Type B pancreatic cell (in vitro differentiated cells): Measurements from ENCODE around the gene TMEM97. TPM values are rescaled to one million over a fixed set of nuclear protein-coding genes. Genes with fewer than 3 reads are reported as not detected.

ENCODE experiments used
- DNase-seq: peaks from one replicate; pipeline ENCODE4 v3.0.0; 2021; ENCODE audit warnings: mixed read lengths; ENCODE audit not compliant: unreplicated experiment; ENCODE audit errors: extremely low spot score
- H3K27ac Mint-ChIP-seq: 2 replicates; pipeline ENCODE4 v1.8.0; 2021; ENCODE audit warnings: mild to moderate bottlenecking, mixed read lengths
- H3K27me3 Mint-ChIP-seq: 2 replicates; pipeline ENCODE4 v1.8.0; 2021; ENCODE audit warnings: mixed read lengths
- H3K36me3 Mint-ChIP-seq: 2 replicates; pipeline ENCODE4 v1.8.0; 2021; ENCODE audit warnings: mixed read lengths
- H3K4me1 Mint-ChIP-seq: one replicate; pipeline ENCODE4 v1.8.0; 2021; ENCODE audit warnings: mixed read lengths; ENCODE audit not compliant: unreplicated experiment
- H3K4me3 Mint-ChIP-seq: 2 replicates; pipeline ENCODE4 v1.8.0; 2021; ENCODE audit warnings: mild to moderate bottlenecking, mixed read lengths
- H3K9me3 Mint-ChIP-seq: 2 replicates; pipeline ENCODE4 v1.8.0; 2021; ENCODE audit warnings: mixed read lengths
- total RNA-seq: library from RNA; stranded (reverse); gene quantifications from 2 replicates; pipeline ENCODE4 v1.2.1, GENCODE V29; 2021; ENCODE audit warnings: low replicate concordance
- TF ChIP-seq, protein P1 (sequence below): fragments of 200-600 bp; sonication (generic); conservative IDR thresholded peaks from 2 replicates; pipeline ENCODE4 v1.5.0; 2021; ENCODE audit warnings: antibody characterized with exemption, mild to moderate bottlenecking

TMEM97 gene
- total RNA-seq, 1 donor from 2014 or later = 99.9 TPM

GRCh38 chr17:28274591-28275265 is 44.3 kb upstream of the TMEM97 start:
- H3K4me3 Mint-ChIP-seq = no peak overlapping the region
- H3K27ac Mint-ChIP-seq = no peak overlapping the region
- peaks cover 14% of the 10 kb centered on the region for H3K27me3 Mint-ChIP-seq

GRCh38 chr17:28276011-28276410 is 43.0 kb upstream of the TMEM97 start:
- H3K36me3 Mint-ChIP-seq = no peaks in the 10 kb centered on the region
- no peaks in the 10 kb centered on the region for H3K9me3 Mint-ChIP-seq
- TF ChIP-seq, protein P1, sequence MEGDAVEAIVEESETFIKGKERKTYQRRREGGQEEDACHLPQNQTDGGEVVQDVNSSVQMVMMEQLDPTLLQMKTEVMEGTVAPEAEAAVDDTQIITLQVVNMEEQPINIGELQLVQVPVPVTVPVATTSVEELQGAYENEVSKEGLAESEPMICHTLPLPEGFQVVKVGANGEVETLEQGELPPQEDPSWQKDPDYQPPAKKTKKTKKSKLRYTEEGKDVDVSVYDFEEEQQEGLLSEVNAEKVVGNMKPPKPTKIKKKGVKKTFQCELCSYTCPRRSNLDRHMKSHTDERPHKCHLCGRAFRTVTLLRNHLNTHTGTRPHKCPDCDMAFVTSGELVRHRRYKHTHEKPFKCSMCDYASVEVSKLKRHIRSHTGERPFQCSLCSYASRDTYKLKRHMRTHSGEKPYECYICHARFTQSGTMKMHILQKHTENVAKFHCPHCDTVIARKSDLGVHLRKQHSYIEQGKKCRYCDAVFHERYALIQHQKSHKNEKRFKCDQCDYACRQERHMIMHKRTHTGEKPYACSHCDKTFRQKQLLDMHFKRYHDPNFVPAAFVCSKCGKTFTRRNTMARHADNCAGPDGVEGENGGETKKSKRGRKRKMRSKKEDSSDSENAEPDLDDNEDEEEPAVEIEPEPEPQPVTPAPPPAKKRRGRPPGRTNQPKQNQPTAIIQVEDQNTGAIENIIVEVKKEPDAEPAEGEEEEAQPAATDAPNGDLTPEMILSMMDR = no peak
- no peak overlapping the region for H3K27ac Mint-ChIP-seq
- H3K4me1 Mint-ChIP-seq = peaks cover 10% of the 10 kb centered on the region
- H3K27me3 Mint-ChIP-seq = peaks cover 14% of the 10 kb centered on the region
- no peak overlapping the region for H3K4me3 Mint-ChIP-seq
- DNase-seq = no peak

More at GRCh38 chr17:28274591-28275265, 44.3 kb upstream of the TMEM97 start:
- H3K4me1 Mint-ChIP-seq = peaks cover 10% of the 10 kb centered on the region
- H3K9me3 Mint-ChIP-seq = no peaks in the 10 kb centered on the region
- TF ChIP-seq, protein P1 = no peak
- no peaks in the 10 kb centered on the region for H3K36me3 Mint-ChIP-seq
- DNase-seq = no peak

DNA sequence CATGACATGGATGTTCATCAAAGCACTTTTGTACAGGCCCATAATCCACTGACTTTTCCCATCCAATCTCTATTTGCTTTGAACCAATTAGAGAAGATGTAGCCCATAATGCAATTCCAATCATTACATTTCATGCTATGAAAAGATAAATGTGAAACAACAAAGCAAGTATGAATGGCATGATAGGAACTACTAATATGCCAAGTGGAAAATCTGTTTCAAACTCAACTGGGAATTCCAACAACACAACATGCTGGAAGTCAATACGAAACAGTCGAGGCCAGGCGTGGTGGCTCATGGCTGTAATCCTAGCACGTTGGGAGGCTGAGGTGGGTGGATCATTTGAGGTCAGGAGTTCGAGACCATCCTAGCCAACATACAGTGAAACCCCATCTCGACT is 39.6 kb upstream of the TMEM97 start:
- Mint-ChIP-seq H3K36me3 (no peaks in the 10 kb centered on the region), H3K4me3 (no peak overlapping the region), H3K4me1 (peaks cover 9% of the 10 kb centered on the region), H3K27me3 (peaks cover 1% of the 10 kb centered on the region), H3K27ac (no peak overlapping the region), H3K9me3 (no peaks in the 10 kb centered on the region)
- no peak for DNase-seq
- TF ChIP-seq, protein P1 = no peak

DNA sequence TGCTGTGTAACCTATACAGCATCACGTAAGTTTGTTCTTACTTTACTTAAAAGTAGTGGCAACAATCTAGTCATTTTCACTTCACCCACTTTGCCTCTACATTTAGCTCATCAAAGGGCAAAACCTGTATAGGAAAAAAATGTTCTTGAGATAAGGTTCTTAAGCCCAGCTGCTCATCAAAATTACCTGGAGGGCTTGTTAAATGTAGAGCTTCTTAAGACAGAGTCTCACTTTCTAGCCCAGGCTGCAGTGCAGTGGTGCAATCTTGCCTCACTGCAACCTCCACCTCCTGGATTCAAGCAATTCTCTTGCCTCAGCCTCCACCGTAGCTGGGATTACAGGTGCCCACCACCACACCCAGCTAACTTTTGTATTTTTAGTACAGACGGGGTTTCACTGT is 38.2 kb upstream of the TMEM97 start:
- TF ChIP-seq, protein P1 = no peak
- Mint-ChIP-seq H3K27ac (no peak overlapping the region), H3K4me3 (no peak overlapping the region), H3K27me3 (no peaks in the 10 kb centered on the region), H3K4me1 (no peaks in the 10 kb centered on the region), H3K36me3 (no peaks in the 10 kb centered on the region), H3K9me3 (no peaks in the 10 kb centered on the region)
- DNase-seq = no peak

- no peaks in the 10 kb centered on the region for H3K36me3 Mint-ChIP-seq
- no peaks in the 10 kb centered on the region for H3K27me3 Mint-ChIP-seq
- DNase-seq = no peak
- H3K4me3 Mint-ChIP-seq = no peak overlapping the region
- TF ChIP-seq, protein P1 = no peak
- peak overlapping the region; percentile 37 for H3K27ac Mint-ChIP-seq
- H3K4me1 Mint-ChIP-seq = no peaks in the 10 kb centered on the region
- no peaks in the 10 kb centered on the region for H3K9me3 Mint-ChIP-seq
Observed at GRCh38 chr17:28282596-28282995, 36.4 kb upstream of the TMEM97 start.

DNA sequence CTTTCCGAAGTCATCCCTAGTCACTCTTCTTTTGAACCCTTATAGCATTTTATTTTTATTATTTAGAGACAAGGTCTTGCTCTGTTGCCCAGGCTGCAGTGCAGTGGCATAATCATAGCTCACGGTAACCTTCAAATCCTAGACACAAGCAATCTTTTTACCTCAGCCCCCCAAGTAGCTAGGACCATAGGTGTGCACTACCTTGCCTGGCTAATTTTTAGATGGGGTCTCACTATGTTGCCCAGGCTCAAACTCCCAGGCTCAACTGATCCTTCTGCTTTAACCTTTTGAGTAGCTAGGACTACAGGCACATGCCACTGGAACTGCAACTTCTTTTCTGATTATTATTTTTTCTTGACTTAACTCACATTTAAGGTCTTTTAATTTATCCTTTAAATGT is 33.0 kb upstream of the TMEM97 start:
- H3K4me3 Mint-ChIP-seq = no peak overlapping the region
- DNase-seq = no peak
- H3K9me3 Mint-ChIP-seq = no peaks in the 10 kb centered on the region
- H3K36me3 Mint-ChIP-seq = no peaks in the 10 kb centered on the region
- TF ChIP-seq, protein P1 = no peak
- H3K27me3 Mint-ChIP-seq = no peaks in the 10 kb centered on the region
- H3K4me1 Mint-ChIP-seq = no peaks in the 10 kb centered on the region
- no peak overlapping the region for H3K27ac Mint-ChIP-seq
